Keratinocyte (primary cell): ENCODE data around the gene UTF1. TPM values are rescaled to one million over a fixed set of nuclear protein-coding genes. Genes with fewer than 3 reads are reported as not detected.

Experiments used
- DNase-seq: peaks from one replicate; pipeline ENCODE4 v3.0.0-alpha.2; 2011; ENCODE audit warnings: low read depth, missing footprints, low spot score
- FAIRE-seq: peaks from 2 replicates; lab custom pipeline; 2011; peaks lifted over from hg19 to GRCh38; lab: Jason Lieb, UNC
- H2AFZ ChIP-seq: 2 replicates; pipeline ENCODE4 v1.6.0; 2012; ENCODE audit warnings: low read length, control low read depth, inconsistent platforms; ENCODE audit not compliant: control insufficient read depth
- H3K27ac ChIP-seq: 2 replicates; pipeline ENCODE4 v1.5.1; 2011; ENCODE audit warnings: low read length; ENCODE audit not compliant: control insufficient read depth, insufficient read depth
- H3K27me3 ChIP-seq: 3 replicates; pipeline ENCODE4 v1.6.0; 2011; ENCODE audit warnings: low read length; ENCODE audit not compliant: control insufficient read depth, insufficient read depth; ENCODE audit errors: extremely low read depth
- H3K36me3 ChIP-seq, 2 experiments: 2 replicates in 1 of 2; 3 replicates in 1 of 2; pipeline ENCODE4 v1.5.1; 2011; ENCODE audit warnings: low read length in 2 of 2, mild to moderate bottlenecking in 1 of 2; ENCODE audit not compliant: control insufficient read depth in 2 of 2, insufficient read depth in 2 of 2; ENCODE audit errors: extremely low read depth in 1 of 2
- H3K4me1 ChIP-seq: 3 replicates; pipeline ENCODE4 v1.5.1; 2011; ENCODE audit warnings: low read length; ENCODE audit not compliant: control insufficient read depth, insufficient read depth; ENCODE audit errors: extremely low read depth
- H3K4me2 ChIP-seq: 3 replicates; pipeline ENCODE4 v1.6.0; 2011; ENCODE audit warnings: low read depth, low read length; ENCODE audit not compliant: control insufficient read depth, insufficient read depth; ENCODE audit errors: extremely low read depth
- H3K4me3 ChIP-seq, 3 experiments: fragments of 200-600 bp in 1 of 3; sonication (generic) in 1 of 3; 2 replicates in 2 of 3; 3 replicates in 1 of 3; pipeline ENCODE4 v1.5.1; 2011 to 2016; ENCODE audit warnings: low read length in 3 of 3, mild to moderate bottlenecking in 3 of 3, control low read depth in 2 of 3, inconsistent platforms in 1 of 3, low read depth in 1 of 3, mixed read lengths in 1 of 3, mixed run types in 1 of 3, moderate library complexity in 1 of 3; ENCODE audit not compliant: control insufficient read depth in 2 of 3, insufficient read depth in 2 of 3; ENCODE audit errors: extremely low read depth in 1 of 3
- H3K79me2 ChIP-seq: 2 replicates; pipeline ENCODE4 v1.6.0; 2012; ENCODE audit warnings: low read length; ENCODE audit not compliant: control insufficient read depth, insufficient read depth
- H3K9ac ChIP-seq: 3 replicates; pipeline ENCODE4 v1.6.0; 2011; ENCODE audit warnings: low read length; ENCODE audit not compliant: control insufficient read depth, insufficient read depth; ENCODE audit errors: extremely low read depth
- H3K9me1 ChIP-seq: 3 replicates; pipeline ENCODE4 v1.6.0; 2011; ENCODE audit warnings: low read length; ENCODE audit not compliant: control insufficient read depth, insufficient read depth; ENCODE audit errors: extremely low read depth
- H3K9me3 ChIP-seq: 2 replicates; pipeline ENCODE4 v1.5.1; 2012; ENCODE audit warnings: low read depth, low read length; ENCODE audit not compliant: control insufficient read depth
- H4K20me1 ChIP-seq: 3 replicates; pipeline ENCODE4 v1.6.0; 2011; ENCODE audit warnings: low read length; ENCODE audit not compliant: control insufficient read depth, insufficient read depth; ENCODE audit errors: extremely low read depth
- CTCF ChIP-seq, 3 experiments: IDR thresholded peaks in 1 of 3; conservative IDR thresholded peaks in 1 of 3; optimal IDR thresholded peaks in 1 of 3; 2 replicates in 2 of 3; 3 replicates in 1 of 3; pipeline versions ENCODE3 to v1.5.1; 2011; ENCODE audit warnings: low read length in 3 of 3, mild to moderate bottlenecking in 3 of 3, moderate library complexity in 2 of 3, control low read depth in 1 of 3, inconsistent platforms in 1 of 3; ENCODE audit not compliant: insufficient read depth in 2 of 3; ENCODE audit errors: extremely low read depth in 1 of 3
- EZH2 ChIP-seq: IDR thresholded peaks from one replicate; pipeline ENCODE4 v1.6.1; 2012; ENCODE audit warnings: inconsistent platforms, mild to moderate bottlenecking, low read length, moderate library complexity
- dilution Hi-C: fragments of 300-500 bp; cut with MboI; formaldehyde crosslinking; loops from one replicate; pipeline ENCODE4 v1.7.0; 2020; ENCODE audit warnings: low sequenced_read_pairs; ENCODE audit not compliant: extremely low pct_ligation_motif_present
- polyA plus RNA-seq, 5 experiments: library from polyadenylated mRNA; depleted of rRNA in 3 of 5; stranded (reverse) in 3 of 5; stranded (forward) in 1 of 5; unstranded in 1 of 5; fragments of >200 nt; gene quantifications; 1 replicate in 1 of 5; 2 replicates in 3 of 5; 3 replicates in 1 of 5; pipeline versions ENCODE4 v1.2.1 to v1.2.3, GENCODE V29; 2011 to 2012; ENCODE audit warnings: missing spikeins in 2 of 5, low read depth in 1 of 5, low replicate concordance in 1 of 5

The UTF1 gene
- polyA plus RNA-seq, 1 donor (not counting 4 experiments of a cell fraction or from before 2014, with no cell fraction given), result not detected

- H3K27me3 ChIP-seq, result peaks cover 89% of the 10 kb centered on the region
- no peak overlapping the region for H3K9ac ChIP-seq
- no peak overlapping the region for H3K4me2 ChIP-seq
- H3K9me1 ChIP-seq, result no peaks in the 10 kb centered on the region
- no peak overlapping the region for H3K4me3 ChIP-seq
- no peaks in the 10 kb centered on the region for H3K79me2 ChIP-seq
- FAIRE-seq (no peak), DNase-seq (no peak)
- H3K9me3 ChIP-seq, result no peaks in the 10 kb centered on the region
- no peak overlapping the region for H2AFZ ChIP-seq
- H3K36me3 ChIP-seq, result no peaks in the 10 kb centered on the region
- no peak overlapping the region for H3K27ac ChIP-seq
- H4K20me1 ChIP-seq, result no peaks in the 10 kb centered on the region
- dilution Hi-C loops, result no loop called here
- TF ChIP-seq CTCF (optimal IDR thresholded peaks at IDR 0.05 in 1 of 3, IDR thresholded peaks at IDR 0.05 in 1 of 3, conservative IDR thresholded peaks at IDR 0.05 in 1 of 3; ENCODE audit: extremely low read depth in 1 of 3, insufficient read depth in 2 of 3, low read length in 3 of 3) (no peak), EZH2 (no peak)
- peaks cover 12% of the 10 kb centered on the region for H3K4me1 ChIP-seq
Measured at GRCh38 chr10:133239990-133240389, 10.0 kb downstream of the UTF1 start.

DNA sequence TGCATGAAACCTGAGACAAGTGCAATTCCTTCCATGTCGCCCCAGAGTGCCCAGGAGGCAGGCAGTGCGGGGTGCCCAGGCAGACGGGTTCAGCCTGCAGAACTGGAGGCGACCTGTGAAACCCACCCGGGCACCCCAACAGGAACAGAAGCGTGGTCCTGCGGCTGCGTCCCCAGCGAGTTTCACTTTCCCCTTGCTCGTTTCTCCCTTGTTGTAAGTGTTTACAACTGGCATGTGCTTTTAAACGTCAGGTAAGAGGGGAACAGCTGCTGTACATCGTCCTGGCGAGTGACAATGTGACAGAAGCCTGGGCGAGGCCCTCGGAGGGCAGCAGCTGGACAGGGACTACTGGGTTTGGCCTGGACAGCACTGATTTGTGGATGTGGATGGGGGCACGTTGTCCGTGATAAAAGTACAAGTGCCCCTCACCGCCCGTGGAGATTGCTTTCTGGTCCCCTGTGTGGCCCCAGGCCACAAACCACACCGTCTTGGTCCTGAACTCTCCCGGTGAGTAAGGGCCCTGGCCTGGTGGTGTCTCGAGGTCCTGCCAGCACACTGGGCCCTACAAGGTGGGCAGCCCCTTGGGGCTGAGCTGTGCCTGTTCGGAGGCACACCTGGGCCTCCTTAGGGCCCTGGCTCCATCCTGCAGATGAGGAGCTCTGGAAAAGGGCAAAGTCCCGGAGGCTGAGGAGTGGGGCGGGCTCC is 11.6 kb downstream of the UTF1 start:
- H3K36me3 ChIP-seq, result no peaks in the 10 kb centered on the region
- no peak overlapping the region for H2AFZ ChIP-seq
- no peaks in the 10 kb centered on the region for H3K9me3 ChIP-seq
- no peaks in the 10 kb centered on the region for H3K79me2 ChIP-seq
- H3K9ac ChIP-seq, result peak overlapping the region; percentile 28
- H3K4me1 ChIP-seq, result peaks cover 12% of the 10 kb centered on the region
- DNase-seq (no peak), FAIRE-seq (no peak)
- TF ChIP-seq EZH2 (no peak), CTCF (optimal IDR thresholded peaks at IDR 0.05 in 1 of 3, IDR thresholded peaks at IDR 0.05 in 1 of 3, conservative IDR thresholded peaks at IDR 0.05 in 1 of 3; ENCODE audit: extremely low read depth in 1 of 3, insufficient read depth in 2 of 3, low read length in 3 of 3) (no peak)
- dilution Hi-C loops, result no loop called here
- no peaks in the 10 kb centered on the region for H3K9me1 ChIP-seq
- H3K4me3 ChIP-seq, result no peak overlapping the region
- no peak overlapping the region for H3K27ac ChIP-seq
- H3K27me3 ChIP-seq, result peaks cover 76% of the 10 kb centered on the region
- H3K4me2 ChIP-seq, result peak overlapping the region; percentile 73
- no peaks in the 10 kb centered on the region for H4K20me1 ChIP-seq
